PC-9 (cell line): ENCODE measurements around the gene SPATA1.
"Not testable (repeated sequence)": the region's sequence is repeated elsewhere in the genome, so short reads cannot be mapped to it uniquely, and the experiment has no call there.

Experiments
- EZH2 ChIP-seq: fragments of 200-600 bp; sonication (generic); IDR thresholded peaks from 2 replicates; pipeline ENCODE4 v1.8.0; 2017; ENCODE audit warnings: antibody characterized with exemption, low read depth
- TF ChIP-seq, protein P1 (sequence below): fragments of 200-600 bp; sonication (generic); conservative IDR thresholded peaks from 2 replicates; pipeline ENCODE4 v1.6.1; 2017; ENCODE audit warnings: mixed run types, antibody characterized with exemption, mild to moderate bottlenecking, moderate library complexity

DNA sequence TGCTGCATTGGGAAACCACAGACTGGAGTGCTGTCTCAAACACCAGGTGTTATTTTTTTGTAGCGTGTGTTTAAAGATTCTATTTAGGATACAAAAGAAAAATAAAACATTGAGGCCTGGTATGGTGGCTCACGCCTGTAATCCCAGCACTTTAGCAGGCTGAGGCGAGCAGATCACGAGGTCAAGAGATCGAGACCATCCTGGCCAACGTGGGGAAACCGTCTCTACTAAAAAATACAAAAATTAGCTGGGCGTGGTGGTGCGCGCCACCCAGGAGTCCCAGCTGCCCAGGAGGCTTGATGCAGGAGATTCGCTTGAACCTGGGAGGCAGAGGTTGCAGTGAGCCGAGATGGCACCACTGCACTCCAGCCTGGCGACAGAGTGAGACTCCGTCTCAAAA, 1.7 kb downstream of the SPATA1 start:
- TF ChIP-seq, protein P1, sequence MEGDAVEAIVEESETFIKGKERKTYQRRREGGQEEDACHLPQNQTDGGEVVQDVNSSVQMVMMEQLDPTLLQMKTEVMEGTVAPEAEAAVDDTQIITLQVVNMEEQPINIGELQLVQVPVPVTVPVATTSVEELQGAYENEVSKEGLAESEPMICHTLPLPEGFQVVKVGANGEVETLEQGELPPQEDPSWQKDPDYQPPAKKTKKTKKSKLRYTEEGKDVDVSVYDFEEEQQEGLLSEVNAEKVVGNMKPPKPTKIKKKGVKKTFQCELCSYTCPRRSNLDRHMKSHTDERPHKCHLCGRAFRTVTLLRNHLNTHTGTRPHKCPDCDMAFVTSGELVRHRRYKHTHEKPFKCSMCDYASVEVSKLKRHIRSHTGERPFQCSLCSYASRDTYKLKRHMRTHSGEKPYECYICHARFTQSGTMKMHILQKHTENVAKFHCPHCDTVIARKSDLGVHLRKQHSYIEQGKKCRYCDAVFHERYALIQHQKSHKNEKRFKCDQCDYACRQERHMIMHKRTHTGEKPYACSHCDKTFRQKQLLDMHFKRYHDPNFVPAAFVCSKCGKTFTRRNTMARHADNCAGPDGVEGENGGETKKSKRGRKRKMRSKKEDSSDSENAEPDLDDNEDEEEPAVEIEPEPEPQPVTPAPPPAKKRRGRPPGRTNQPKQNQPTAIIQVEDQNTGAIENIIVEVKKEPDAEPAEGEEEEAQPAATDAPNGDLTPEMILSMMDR, result not testable (repeated sequence)
- TF ChIP-seq EZH2, result not testable (repeated sequence)
